ENCODE measurements around the gene ING2. TPM values are rescaled to one million over a fixed set of nuclear protein-coding genes. Genes with fewer than 3 reads are reported as not detected.

ING2 gene
- total and polyA plus RNA-seq, 3 experiments from 2014 or later: 10.7 to 19.7 (median 11.2) TPM

DNA sequence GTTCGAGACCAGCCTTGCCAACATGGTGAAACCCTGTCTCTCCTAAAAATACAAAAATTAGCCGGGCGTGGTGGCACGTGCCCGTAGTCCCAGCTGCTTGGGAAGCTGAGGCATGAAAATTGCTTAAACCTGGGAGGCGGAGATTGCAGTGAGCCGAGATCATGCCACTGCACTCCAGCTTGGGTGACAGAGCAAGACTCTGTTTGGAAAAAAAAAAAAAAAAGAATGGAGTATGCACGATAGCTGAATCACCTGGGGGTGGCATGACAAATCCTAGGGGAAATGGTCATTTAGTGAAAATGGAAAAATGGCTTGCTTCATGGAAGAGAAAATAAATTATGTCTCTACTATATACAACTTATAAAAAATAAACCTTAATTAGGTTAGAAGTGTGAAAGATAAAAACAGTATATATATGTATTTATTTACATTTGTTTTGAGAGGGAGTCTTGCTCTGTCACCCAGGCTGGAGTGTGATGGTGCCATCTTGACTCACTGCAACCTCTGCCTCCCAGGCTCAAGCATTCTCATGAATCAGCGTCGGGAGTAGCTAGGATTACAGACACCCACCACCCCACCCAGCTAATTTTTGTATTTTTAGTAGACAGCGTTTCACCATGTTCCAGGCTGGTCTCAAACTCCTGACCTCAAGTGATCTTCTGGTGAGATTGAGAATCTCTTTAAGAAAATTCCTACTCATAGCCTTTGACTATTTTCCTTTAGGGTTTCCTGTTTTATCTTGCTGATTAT is 19.3 kb upstream of the ING2 start:
- Mint-ChIP-seq H3K27me3 (no peaks in the 10 kb centered on the region), H3K4me1 (no peaks in the 10 kb centered on the region), H3K27ac (no peak overlapping the region), H3K4me3 (no peak overlapping the region), H3K36me3 (no peaks in the 10 kb centered on the region), H3K9me3 (no peaks in the 10 kb centered on the region)
- H3K27me3 ChIP-seq (ENCODE audit: insufficient read depth, low read length, poor library complexity, severe bottlenecking): no peaks in the 10 kb centered on the region
- no peak for DNase-seq
- H3K4me1 ChIP-seq (ENCODE audit: insufficient read depth, low read length): no peaks in the 10 kb centered on the region
- H3K9me3 ChIP-seq (ENCODE audit: low read length): no peaks in the 10 kb centered on the region
- no peak overlapping the region for H3K4me3 ChIP-seq (ENCODE audit: low read length)
- H3K27ac ChIP-seq (ENCODE audit: low read depth, low read length): no peak overlapping the region
- CTCF ChIA-PET: no interaction called here
- H3K36me3 ChIP-seq (ENCODE audit: insufficient read depth, low read length): no peaks in the 10 kb centered on the region
- POLR2A ChIA-PET: no interaction called here

DNA sequence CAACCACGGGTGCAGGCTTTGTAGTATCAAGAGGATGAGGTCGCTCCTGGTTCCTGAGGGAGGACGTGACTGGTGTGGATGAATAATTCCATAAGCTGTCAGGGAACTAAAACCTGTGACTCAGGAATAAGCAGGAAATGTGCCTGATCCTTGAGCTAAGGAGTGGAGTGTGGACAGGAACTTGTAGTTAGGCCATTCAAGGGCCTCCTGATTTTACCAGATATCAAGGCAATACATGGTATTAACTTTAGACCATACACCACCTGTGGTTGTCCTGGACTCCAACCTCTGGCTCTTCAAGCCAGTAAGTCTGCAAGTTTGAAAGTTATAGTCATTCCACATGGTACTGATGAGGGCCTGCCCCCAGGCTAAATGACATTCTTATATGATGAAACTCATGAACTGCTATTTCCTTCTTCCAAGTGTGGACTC is 12.1 kb upstream of the ING2 start:
- CTCF ChIA-PET: no interaction called here

DNA sequence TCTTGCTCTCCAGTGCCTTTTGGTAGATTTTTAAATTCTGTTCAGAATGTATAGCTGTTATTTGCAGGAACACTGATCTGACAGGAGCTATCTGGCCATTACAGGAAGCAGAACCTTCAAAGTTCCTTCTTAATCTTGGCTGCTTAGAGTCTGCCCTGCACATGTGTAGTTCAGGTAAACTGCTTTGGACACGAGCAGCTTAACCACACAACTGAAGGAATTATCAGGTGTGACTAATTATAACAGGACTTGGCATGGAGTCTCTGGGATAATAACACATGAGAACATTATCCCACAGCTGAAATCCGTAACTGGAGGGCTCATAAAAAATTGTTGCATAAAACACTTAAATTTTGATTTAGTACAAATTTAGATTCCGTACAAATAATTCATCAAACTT is 11.6 kb upstream of the ING2 start:
- DNase-seq: no peak

More for the DNA sequence above, 12.1 kb upstream of the ING2 start:
- no peaks in the 10 kb centered on the region for H3K4me1 ChIP-seq (ENCODE audit: insufficient read depth, low read length)
- H3K27me3 ChIP-seq (ENCODE audit: insufficient read depth, low read length, poor library complexity, severe bottlenecking): no peaks in the 10 kb centered on the region
- POLR2A ChIA-PET: no interaction called here
- Mint-ChIP-seq H3K4me1 (no peaks in the 10 kb centered on the region), H3K27ac (no peak overlapping the region), H3K27me3 (peaks cover 0 to 1% of the 10 kb centered on the region in 2 donors), H3K36me3 (peaks cover 0 to 5% (median 0%) of the 10 kb centered on the region in 3 donors), H3K4me3 (no peak overlapping the region), H3K9me3 (no peaks in the 10 kb centered on the region)
- no peak overlapping the region for H3K4me3 ChIP-seq (ENCODE audit: low read length)
- no peaks in the 10 kb centered on the region for H3K36me3 ChIP-seq (ENCODE audit: insufficient read depth, low read length)
- no peaks in the 10 kb centered on the region for H3K9me3 ChIP-seq (ENCODE audit: low read length)
- no peak overlapping the region for H3K27ac ChIP-seq (ENCODE audit: low read depth, low read length)
- no peak for DNase-seq

DNA sequence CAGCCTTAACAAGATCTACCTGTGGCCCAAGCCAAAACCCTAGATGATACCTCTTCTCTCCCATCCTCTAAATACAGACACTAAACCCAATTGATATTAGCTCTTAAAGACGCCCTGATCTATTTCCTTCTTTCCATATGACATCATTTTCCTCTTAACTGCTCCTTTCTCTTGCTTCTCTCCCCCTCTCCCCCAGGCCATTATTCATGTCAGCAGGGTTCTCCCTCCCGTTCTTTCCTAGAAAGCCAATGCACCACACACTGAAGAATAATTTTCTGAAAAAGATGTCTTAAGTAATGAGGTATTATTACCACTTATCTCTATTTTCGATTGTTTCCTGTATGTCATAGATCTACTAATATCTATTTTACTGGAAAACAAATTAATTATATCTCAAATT is 9.7 kb upstream of the ING2 start:
- DNase-seq: no peak
- peaks cover 0 to 1% of the 10 kb centered on the region in 2 donors for H3K27me3 Mint-ChIP-seq
- Histone ChIP-seq H3K9me3 (ENCODE audit: low read length) (no peaks in the 10 kb centered on the region), H3K27me3 (ENCODE audit: insufficient read depth, low read length, poor library complexity, severe bottlenecking) (no peaks in the 10 kb centered on the region), H3K4me3 (ENCODE audit: low read length) (no peak overlapping the region), H3K27ac (ENCODE audit: low read depth, low read length) (no peak overlapping the region), H3K36me3 (ENCODE audit: insufficient read depth, low read length) (no peaks in the 10 kb centered on the region), H3K4me1 (ENCODE audit: insufficient read depth, low read length) (no peaks in the 10 kb centered on the region)
- POLR2A ChIA-PET: no interaction called here
- H3K36me3 Mint-ChIP-seq: peaks cover 0 to 5% (median 0%) of the 10 kb centered on the region in 3 donors
- no peak overlapping the region for H3K4me3 Mint-ChIP-seq
- no peaks in the 10 kb centered on the region for H3K9me3 Mint-ChIP-seq
- CTCF ChIA-PET: no interaction called here
- H3K27ac Mint-ChIP-seq: no peak overlapping the region
- H3K4me1 Mint-ChIP-seq: no peaks in the 10 kb centered on the region

More for the DNA sequence above, 11.6 kb upstream of the ING2 start:
- Histone ChIP-seq H3K4me1 (ENCODE audit: insufficient read depth, low read length) (no peaks in the 10 kb centered on the region), H3K36me3 (ENCODE audit: insufficient read depth, low read length) (no peaks in the 10 kb centered on the region), H3K27me3 (ENCODE audit: insufficient read depth, low read length, poor library complexity, severe bottlenecking) (no peaks in the 10 kb centered on the region), H3K9me3 (ENCODE audit: low read length) (no peaks in the 10 kb centered on the region), H3K4me3 (ENCODE audit: low read length) (no peak overlapping the region), H3K27ac (ENCODE audit: low read depth, low read length) (no peak overlapping the region)
- Mint-ChIP-seq H3K36me3 (peaks cover 0 to 5% (median 0%) of the 10 kb centered on the region in 3 donors), H3K9me3 (no peaks in the 10 kb centered on the region), H3K27ac (no peak overlapping the region), H3K4me1 (no peaks in the 10 kb centered on the region), H3K27me3 (peaks cover 0 to 1% of the 10 kb centered on the region in 2 donors), H3K4me3 (no peak overlapping the region)
- ChIA-PET CTCF (no interaction called here), POLR2A (no interaction called here)

DNA sequence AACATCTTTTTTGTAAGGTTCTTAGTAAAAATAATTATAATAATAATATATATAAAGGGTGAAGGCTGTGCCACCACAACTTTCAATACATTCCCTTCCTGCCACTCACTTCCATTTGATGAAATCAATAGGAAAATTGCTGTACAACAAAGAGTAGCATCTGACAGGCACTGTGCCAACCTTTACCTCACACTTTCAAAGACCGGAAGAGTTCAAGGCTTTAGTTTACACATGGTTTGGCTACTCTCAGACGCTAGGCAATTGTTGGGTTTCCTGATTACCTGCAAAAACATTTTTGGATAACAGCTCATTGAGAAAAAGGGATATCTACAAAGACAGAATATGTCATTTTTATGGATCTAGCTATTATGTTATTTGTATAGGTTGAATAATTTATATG is 5.5 kb upstream of the ING2 start:
- DNase-seq: peak in 1 of 5 donors; percentile 33
- Mint-ChIP-seq H3K9me3 (no peaks in the 10 kb centered on the region), H3K4me1 (peaks cover 14 to 17% (median 17%) of the 10 kb centered on the region in 3 donors), H3K4me3 (no peak overlapping the region), H3K27me3 (no peaks in the 10 kb centered on the region), H3K27ac (peak overlapping the region in 2 of 8 donors; percentile 4 to 29), H3K36me3 (peaks cover 0 to 5% (median 0%) of the 10 kb centered on the region in 3 donors)
- H3K36me3 ChIP-seq (ENCODE audit: insufficient read depth, low read length): no peaks in the 10 kb centered on the region
- H3K4me1 ChIP-seq (ENCODE audit: insufficient read depth, low read length): peaks cover 15% of the 10 kb centered on the region
- ChIA-PET POLR2A (no interaction called here), CTCF (no interaction called here)
- no peaks in the 10 kb centered on the region for H3K9me3 ChIP-seq (ENCODE audit: low read length)
- no peak overlapping the region for H3K4me3 ChIP-seq (ENCODE audit: low read length)
- H3K27me3 ChIP-seq (ENCODE audit: insufficient read depth, low read length, poor library complexity, severe bottlenecking): no peaks in the 10 kb centered on the region
- no peak overlapping the region for H3K27ac ChIP-seq (ENCODE audit: low read depth, low read length)

DNA sequence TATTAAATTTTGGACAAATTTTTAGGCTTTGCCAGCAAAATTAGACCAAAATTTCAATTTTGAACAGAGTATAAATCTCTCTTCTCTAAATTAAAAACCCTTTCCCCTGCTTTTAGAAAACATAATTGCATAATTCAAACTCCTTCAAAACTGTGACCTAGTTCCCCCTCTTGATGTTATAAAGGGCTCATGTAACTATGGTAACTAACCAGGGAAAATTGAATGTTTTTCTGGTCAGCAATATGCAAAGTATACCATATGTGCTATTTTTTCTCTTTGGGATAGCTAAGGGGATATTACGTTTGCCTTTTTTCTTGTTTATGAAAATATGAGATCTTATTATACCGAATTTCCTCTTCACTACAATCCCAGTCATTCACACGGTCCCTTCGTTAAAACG is 5.1 kb upstream of the ING2 start:
- Histone ChIP-seq H3K27me3 (ENCODE audit: insufficient read depth, low read length, poor library complexity, severe bottlenecking) (no peaks in the 10 kb centered on the region), H3K27ac (ENCODE audit: low read depth, low read length) (no peak overlapping the region), H3K36me3 (ENCODE audit: insufficient read depth, low read length) (no peaks in the 10 kb centered on the region), H3K4me3 (ENCODE audit: low read length) (no peak overlapping the region), H3K4me1 (ENCODE audit: insufficient read depth, low read length) (peaks cover 15% of the 10 kb centered on the region), H3K9me3 (ENCODE audit: low read length) (no peaks in the 10 kb centered on the region)
- H3K4me1 Mint-ChIP-seq: peaks cover 14 to 17% (median 17%) of the 10 kb centered on the region in 3 donors
- H3K9me3 Mint-ChIP-seq: no peaks in the 10 kb centered on the region
- ChIA-PET CTCF (no interaction called here), POLR2A (no interaction called here)
- H3K27ac Mint-ChIP-seq: peak overlapping the region in 2 of 8 donors; percentile 4 to 49
- no peaks in the 10 kb centered on the region for H3K27me3 Mint-ChIP-seq
- no peak for DNase-seq
- H3K4me3 Mint-ChIP-seq: no peak overlapping the region
- peaks cover 0 to 5% (median 0%) of the 10 kb centered on the region in 3 donors for H3K36me3 Mint-ChIP-seq

DNA sequence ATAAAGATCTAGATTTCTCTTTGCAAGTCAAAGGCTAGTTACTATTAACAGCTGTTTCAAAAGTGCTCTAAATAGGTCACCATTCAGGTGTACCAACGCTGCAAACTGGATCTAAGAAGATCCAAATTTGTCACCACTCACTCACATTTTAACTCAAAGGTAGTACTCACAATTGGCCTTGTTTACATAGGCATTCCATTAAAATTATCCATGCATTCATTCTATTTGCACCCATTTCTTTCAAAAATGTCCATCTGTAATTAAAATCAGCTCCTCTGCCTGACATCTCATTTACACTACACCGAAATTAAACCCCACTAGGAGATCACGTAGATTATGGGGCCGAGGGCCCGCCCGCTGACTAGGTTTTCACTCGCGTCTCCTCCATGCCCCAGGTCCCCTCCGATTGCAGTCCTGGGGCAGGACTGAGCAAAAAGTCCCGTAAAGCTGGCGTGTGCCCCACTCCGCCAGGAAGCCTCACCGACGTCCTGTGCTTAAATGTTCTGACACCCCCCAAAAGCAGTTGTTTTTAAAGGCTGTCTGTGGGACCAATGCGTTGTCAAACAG is 1.3 kb upstream of the ING2 start:
- H3K4me1 Mint-ChIP-seq: peaks cover 17 to 29% (median 17%) of the 10 kb centered on the region in 3 donors
- H3K27me3 Mint-ChIP-seq: peaks cover 0 to 5% of the 10 kb centered on the region in 2 donors
- H3K4me3 Mint-ChIP-seq: peak overlapping the region; percentile 88 to 97 (median 95)
- no peaks in the 10 kb centered on the region for H3K36me3 ChIP-seq (ENCODE audit: insufficient read depth, low read length)
- peak overlapping the region; percentile 67 for H3K4me3 ChIP-seq (ENCODE audit: low read length)
- ChIA-PET CTCF (interaction anchor here (0.8 to 2.1 kb wide), 7 partner anchors 11 to 156 kb away, joined by 3 to 6 read pairs (median 4); partner anchors contain the start of genes CDKN2AIP and TRAPPC11), POLR2A (interaction anchor here (0.6 to 3.7 kb wide), 7 partner anchors 59 to 1753 kb away, joined by 3 to 38 read pairs (median 4); partner anchors contain the start of genes CDKN2AIP and TRAPPC11)
- H3K36me3 Mint-ChIP-seq: peaks cover 0 to 12% (median 0%) of the 10 kb centered on the region in 3 donors
- DNase-seq: no peak
- peak overlapping the region; percentile 97 for H3K27ac ChIP-seq (ENCODE audit: low read depth, low read length)
- no peaks in the 10 kb centered on the region for H3K9me3 Mint-ChIP-seq
- H3K27ac Mint-ChIP-seq: peak overlapping the region; percentile 87 to 98 (median 96)
- H3K27me3 ChIP-seq (ENCODE audit: insufficient read depth, low read length, poor library complexity, severe bottlenecking): no peaks in the 10 kb centered on the region
- no peaks in the 10 kb centered on the region for H3K9me3 ChIP-seq (ENCODE audit: low read length)
- peaks cover 20% of the 10 kb centered on the region for H3K4me1 ChIP-seq (ENCODE audit: insufficient read depth, low read length)
